GM23338 (cell line): ENCODE results near the gene CHCHD3. TPM values are rescaled to one million over a fixed set of nuclear protein-coding genes. Genes with fewer than 3 reads are reported as not detected.

ENCODE experiments used
- ATAC-seq: fragments of 200-7000 bp; cut with Tn5 transposase; 3 replicates; pipeline ENCODE4 v1.9.1; 2020
- DNase-seq: peaks from one replicate; pipeline ENCODE4 v3.0.0-alpha.2; 2015; ENCODE audit warnings: low spot score
- H2AFZ ChIP-seq: fragments of 200-600 bp; sonication (generic); 2 replicates; pipeline ENCODE4 v1.8.0; 2016; ENCODE audit warnings: antibody characterized with exemption, mild to moderate bottlenecking, moderate library complexity
- H3F3A ChIP-seq: fragments of 200-600 bp; sonication (generic); replicated peaks from 2 replicates; pipeline ENCODE4 v1.8.0; 2017; ENCODE audit warnings: antibody characterized with exemption, mixed run types, low read depth
- H3K27ac ChIP-seq: fragments of 200-600 bp; sonication (generic); 2 replicates; pipeline ENCODE4 v1.6.1; 2016; ENCODE audit warnings: low read depth
- H3K27me3 ChIP-seq: fragments of 200-600 bp; sonication (generic); 2 replicates; pipeline ENCODE4 v1.8.0; 2016; ENCODE audit warnings: mild to moderate bottlenecking, mixed run types, moderate library complexity; ENCODE audit not compliant: insufficient read depth
- H3K36me3 ChIP-seq: fragments of 200-600 bp; sonication (generic); 2 replicates; pipeline ENCODE4 v1.8.0; 2016; ENCODE audit warnings: mild to moderate bottlenecking; ENCODE audit not compliant: insufficient read depth
- H3K4me1 ChIP-seq: fragments of 200-600 bp; sonication (generic); 2 replicates; pipeline ENCODE4 v1.8.0; 2016; ENCODE audit warnings: mild to moderate bottlenecking, moderate library complexity; ENCODE audit not compliant: insufficient read depth
- H3K4me2 ChIP-seq: fragments of 200-600 bp; sonication (generic); 2 replicates; pipeline ENCODE4 v1.7.1; 2017; ENCODE audit warnings: mixed run types
- H3K4me3 ChIP-seq: fragments of 200-600 bp; sonication (generic); 2 replicates; pipeline ENCODE4 v1.6.1; 2016; ENCODE audit warnings: mixed run types
- H3K79me2 ChIP-seq: fragments of 200-600 bp; sonication (generic); replicated peaks from 2 replicates; pipeline ENCODE4 v1.8.0; 2017; ENCODE audit warnings: mild to moderate bottlenecking; ENCODE audit not compliant: insufficient read depth
- H3K9me2 ChIP-seq: fragments of 200-600 bp; sonication (generic); 2 replicates; pipeline ENCODE4 v1.8.0; 2017; ENCODE audit not compliant: insufficient read depth
- H4K20me1 ChIP-seq: fragments of 200-600 bp; sonication (generic); replicated peaks from 2 replicates; pipeline ENCODE4 v1.8.0; 2017; ENCODE audit warnings: mild to moderate bottlenecking; ENCODE audit not compliant: insufficient read depth
- H3K27ac Mint-ChIP-seq: 2 replicates; pipeline ENCODE4 v1.8.0; 2020; ENCODE audit warnings: inconsistent platforms, mild to moderate bottlenecking, moderate library complexity, mixed read lengths
- H3K27me3 Mint-ChIP-seq: 3 replicates; pipeline ENCODE4 v1.8.0; 2022; ENCODE audit warnings: low read depth, mild to moderate bottlenecking, moderate library complexity, mixed read lengths, inconsistent platforms; ENCODE audit not compliant: insufficient read depth, poor library complexity
- H3K36me3 Mint-ChIP-seq: 3 replicates; pipeline ENCODE4 v1.8.0; 2021; ENCODE audit warnings: low read depth, mild to moderate bottlenecking, inconsistent platforms, moderate library complexity, mixed read lengths
- H3K4me1 Mint-ChIP-seq: 3 replicates; pipeline ENCODE4 v1.8.0; 2020; ENCODE audit warnings: mild to moderate bottlenecking, inconsistent platforms, mixed read lengths
- H3K4me3 Mint-ChIP-seq: 3 replicates; pipeline ENCODE4 v1.8.0; 2021; ENCODE audit warnings: moderate library complexity, mild to moderate bottlenecking, inconsistent platforms, mixed read lengths
- H3K9me3 Mint-ChIP-seq: 3 replicates; pipeline ENCODE4 v1.8.0; 2020; ENCODE audit warnings: moderate library complexity, mild to moderate bottlenecking, inconsistent platforms, mixed read lengths
- CREB1 ChIP-seq: fragments of 250-450 bp; sonication (Bioruptor Pico); IDR thresholded peaks from 2 replicates; pipeline ENCODE4 v1.5.0; 2020; ENCODE audit warnings: low read depth, mild to moderate bottlenecking, moderate library complexity
- EZH2phosphoT487 ChIP-seq: fragments of 200-600 bp; sonication (generic); IDR thresholded peaks from one replicate; pipeline ENCODE4 v1.8.1; 2018; ENCODE audit warnings: antibody characterized with exemption; ENCODE audit not compliant: unreplicated experiment
- NANOG ChIP-seq: IDR thresholded peaks from 2 replicates; pipeline ENCODE4 v1.6.1; 2016; ENCODE audit warnings: antibody characterized with exemption, borderline replicate concordance
- POLR2AphosphoS5 ChIP-seq: IDR thresholded peaks from 2 replicates; pipeline ENCODE4 v1.6.1; 2016; ENCODE audit warnings: antibody characterized with exemption, low read depth
- STAT1 ChIP-seq: IDR thresholded peaks from one replicate; pipeline ENCODE4 v1.6.1; 2016; ENCODE audit warnings: antibody characterized with exemption; ENCODE audit not compliant: unreplicated experiment
- ZNF114 ChIP-seq: fragments of 250-450 bp; sonication (Bioruptor Pico); IDR thresholded peaks from 2 replicates; pipeline ENCODE4 v1.5.0; 2020; ENCODE audit warnings: mild to moderate bottlenecking, moderate library complexity
- polyA plus RNA-seq: library from polyadenylated mRNA; unstranded; fragments of >200 nt; fragmentation: Nextera tagmentation; extraction: Ambion mirVana; gene quantifications from 2 replicates; pipeline ENCODE4 v1.2.1, GENCODE V29; 2016
- total RNA-seq: library from RNA; depleted of rRNA; stranded (reverse); fragments of >200 nt; shearing (Covaris generic); gene quantifications from 2 replicates; pipeline ENCODE4 v1.2.3, GENCODE V29; 2014
- TF ChIP-seq, protein P1 (sequence below): IDR thresholded peaks from one replicate; pipeline ENCODE4 v1.6.1; 2018; ENCODE audit warnings: antibody characterized with exemption; ENCODE audit not compliant: unreplicated experiment
- TF ChIP-seq, protein P2 (sequence below): IDR thresholded peaks from 2 replicates; pipeline ENCODE4 v1.6.1; 2016; ENCODE audit warnings: antibody characterized with exemption

CHCHD3 gene
- total and polyA plus RNA-seq, 2 experiments from 2014 or later, result 107 to 131 TPM

DNA sequence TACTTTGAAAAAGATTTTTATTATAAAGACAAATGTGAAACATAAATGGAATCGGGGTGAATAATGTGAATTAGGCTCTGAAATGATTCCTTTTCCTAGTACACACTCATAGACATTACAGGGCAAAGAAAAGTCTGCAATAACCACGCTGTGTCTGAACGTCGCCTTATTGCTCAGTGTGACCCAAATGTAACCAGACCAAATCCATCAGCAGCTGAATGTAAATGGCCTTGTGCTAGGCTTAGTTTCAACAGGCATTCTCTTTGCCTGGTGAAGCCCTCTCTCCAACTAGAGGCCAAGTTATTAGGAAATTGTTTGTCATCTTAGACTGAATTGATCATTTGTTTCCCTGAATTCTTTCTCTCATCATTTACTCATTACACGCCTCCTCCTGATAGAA lies 225.5 kb downstream of the CHCHD3 start (continued):
- TF ChIP-seq, protein P1, sequence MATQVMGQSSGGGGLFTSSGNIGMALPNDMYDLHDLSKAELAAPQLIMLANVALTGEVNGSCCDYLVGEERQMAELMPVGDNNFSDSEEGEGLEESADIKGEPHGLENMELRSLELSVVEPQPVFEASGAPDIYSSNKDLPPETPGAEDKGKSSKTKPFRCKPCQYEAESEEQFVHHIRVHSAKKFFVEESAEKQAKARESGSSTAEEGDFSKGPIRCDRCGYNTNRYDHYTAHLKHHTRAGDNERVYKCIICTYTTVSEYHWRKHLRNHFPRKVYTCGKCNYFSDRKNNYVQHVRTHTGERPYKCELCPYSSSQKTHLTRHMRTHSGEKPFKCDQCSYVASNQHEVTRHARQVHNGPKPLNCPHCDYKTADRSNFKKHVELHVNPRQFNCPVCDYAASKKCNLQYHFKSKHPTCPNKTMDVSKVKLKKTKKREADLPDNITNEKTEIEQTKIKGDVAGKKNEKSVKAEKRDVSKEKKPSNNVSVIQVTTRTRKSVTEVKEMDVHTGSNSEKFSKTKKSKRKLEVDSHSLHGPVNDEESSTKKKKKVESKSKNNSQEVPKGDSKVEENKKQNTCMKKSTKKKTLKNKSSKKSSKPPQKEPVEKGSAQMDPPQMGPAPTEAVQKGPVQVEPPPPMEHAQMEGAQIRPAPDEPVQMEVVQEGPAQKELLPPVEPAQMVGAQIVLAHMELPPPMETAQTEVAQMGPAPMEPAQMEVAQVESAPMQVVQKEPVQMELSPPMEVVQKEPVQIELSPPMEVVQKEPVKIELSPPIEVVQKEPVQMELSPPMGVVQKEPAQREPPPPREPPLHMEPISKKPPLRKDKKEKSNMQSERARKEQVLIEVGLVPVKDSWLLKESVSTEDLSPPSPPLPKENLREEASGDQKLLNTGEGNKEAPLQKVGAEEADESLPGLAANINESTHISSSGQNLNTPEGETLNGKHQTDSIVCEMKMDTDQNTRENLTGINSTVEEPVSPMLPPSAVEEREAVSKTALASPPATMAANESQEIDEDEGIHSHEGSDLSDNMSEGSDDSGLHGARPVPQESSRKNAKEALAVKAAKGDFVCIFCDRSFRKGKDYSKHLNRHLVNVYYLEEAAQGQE, result no peak

DNA sequence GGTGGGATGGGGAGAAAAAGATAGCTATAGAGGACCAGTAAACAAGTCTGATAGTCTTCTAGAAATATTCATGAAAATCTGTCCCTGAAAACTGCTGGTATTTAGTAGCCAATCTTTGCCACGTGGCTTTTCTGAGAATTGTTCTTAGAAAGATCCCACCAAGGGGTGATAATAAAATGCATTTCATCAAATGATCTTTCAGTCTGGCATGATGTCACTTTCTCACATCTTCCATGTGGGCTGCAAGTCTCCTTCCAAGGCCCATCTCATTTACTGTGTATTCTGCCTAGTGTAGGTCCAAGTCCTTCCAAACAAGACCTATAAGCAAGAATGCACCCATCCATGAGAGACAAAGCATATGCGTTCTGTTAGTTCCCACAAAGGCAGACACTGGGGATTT lies 226.0 kb downstream of the CHCHD3 start:
- peaks cover 3% of the 10 kb centered on the region for H3K27me3 Mint-ChIP-seq
- H3K9me2 ChIP-seq, result no peaks in the 10 kb centered on the region
- DNase-seq (no peak), ATAC-seq (peak; percentile 34; the same call in 1 of the 3 replicates)
- no peak overlapping the region for H2AFZ ChIP-seq
- H3K4me1 ChIP-seq, result peaks cover 12% of the 10 kb centered on the region
- H3K4me3 Mint-ChIP-seq, result no peak overlapping the region
- no peaks in the 10 kb centered on the region for H3K27me3 ChIP-seq
- no peaks in the 10 kb centered on the region for H3K36me3 Mint-ChIP-seq
- H3K79me2 ChIP-seq, result 0 out of 2 replicates have a peak, but pooled peaks cover 2% of the 10 kb centered on the region
- no peaks in the 10 kb centered on the region for H3F3A ChIP-seq
- no peak overlapping the region for H3K4me3 ChIP-seq
- peaks cover 23% of the 10 kb centered on the region for H3K4me1 Mint-ChIP-seq
- H3K9me3 Mint-ChIP-seq, result no peaks in the 10 kb centered on the region
- TF ChIP-seq NANOG (no peak), EZH2phosphoT487 (no peak), POLR2AphosphoS5 (no peak), CREB1 (CRISPR knock-in tag) (no peak), ZNF114 (CRISPR knock-in tag) (no peak), STAT1 (no peak)
- TF ChIP-seq, protein P2, sequence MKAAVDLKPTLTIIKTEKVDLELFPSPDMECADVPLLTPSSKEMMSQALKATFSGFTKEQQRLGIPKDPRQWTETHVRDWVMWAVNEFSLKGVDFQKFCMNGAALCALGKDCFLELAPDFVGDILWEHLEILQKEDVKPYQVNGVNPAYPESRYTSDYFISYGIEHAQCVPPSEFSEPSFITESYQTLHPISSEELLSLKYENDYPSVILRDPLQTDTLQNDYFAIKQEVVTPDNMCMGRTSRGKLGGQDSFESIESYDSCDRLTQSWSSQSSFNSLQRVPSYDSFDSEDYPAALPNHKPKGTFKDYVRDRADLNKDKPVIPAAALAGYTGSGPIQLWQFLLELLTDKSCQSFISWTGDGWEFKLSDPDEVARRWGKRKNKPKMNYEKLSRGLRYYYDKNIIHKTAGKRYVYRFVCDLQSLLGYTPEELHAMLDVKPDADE, result no peak
- TF ChIP-seq, protein P1, result no peak
- H3K36me3 ChIP-seq, result no peaks in the 10 kb centered on the region
- no peak overlapping the region for H3K27ac Mint-ChIP-seq
- no peaks in the 10 kb centered on the region; the same call in 1 of the 2 replicates for H4K20me1 ChIP-seq
- H3K27ac ChIP-seq, result no peak overlapping the region
- 0 out of 2 replicates have a peak overlapping the region, but pooled peaks have one; percentile 3 for H3K4me2 ChIP-seq
